ENCODE measurements around the gene HKDC1.

Gene HKDC1

DNA sequence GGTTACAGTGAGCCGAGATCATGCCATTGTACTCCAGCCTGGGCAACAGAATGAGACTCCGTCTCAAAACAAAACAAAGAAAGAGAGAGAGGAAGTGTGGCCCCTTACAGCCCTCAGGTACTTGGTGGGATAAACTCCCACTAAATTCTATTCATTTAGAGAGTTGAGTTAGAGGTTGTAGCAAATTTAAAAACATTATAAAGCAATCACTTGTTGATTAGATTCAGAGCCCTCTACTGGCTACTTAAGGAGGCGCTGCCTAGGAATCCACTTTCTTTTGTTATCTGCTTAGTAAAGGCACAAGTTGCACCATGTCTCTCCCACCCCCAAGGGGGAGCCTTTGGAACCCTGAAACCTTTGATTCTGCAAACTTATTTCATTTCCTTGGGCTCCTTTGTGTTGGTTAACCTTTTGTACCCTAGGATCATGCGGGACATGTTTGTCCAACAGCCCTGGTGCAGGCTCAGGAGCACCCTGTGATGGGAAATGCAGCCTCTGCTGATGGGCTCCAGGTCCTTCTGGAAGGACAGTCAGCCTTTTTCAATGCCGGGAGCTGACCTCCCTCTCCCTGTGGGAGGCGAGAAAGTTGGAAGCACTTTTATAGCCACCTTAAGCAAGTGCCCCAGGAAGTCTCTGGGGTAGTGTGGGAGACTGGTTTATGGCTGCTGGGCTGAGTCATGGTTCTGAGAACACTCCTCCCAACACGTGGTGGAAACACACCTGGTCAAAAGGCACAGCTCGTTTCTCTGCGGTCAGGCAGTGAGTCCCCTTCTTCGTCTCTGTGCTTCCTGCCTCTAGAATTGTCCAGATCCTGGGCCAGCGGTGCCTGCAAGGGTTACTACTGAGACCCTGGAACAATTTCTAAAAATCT is 2.3 kb downstream of the HKDC1 start (continued):
- TF ChIP-seq ZNF311 (tag by site-specific recombination; IDR thresholded peaks at IDR 0.05; ENCODE audit: borderline replicate concordance), result no peak
- no peak for TF ChIP-seq TRIM28 (IDR thresholded peaks at IDR 0.05; ENCODE audit: borderline replicate concordance, low read length)

- no peak overlapping the region for H3K27ac ChIP-seq (ENCODE audit: extremely low read depth, low read depth, low read length)
- TF ChIP-seq ZNF768 (tag by site-specific recombination; IDR thresholded peaks at IDR 0.05), result no peak
- TF ChIP-seq, protein P1, sequence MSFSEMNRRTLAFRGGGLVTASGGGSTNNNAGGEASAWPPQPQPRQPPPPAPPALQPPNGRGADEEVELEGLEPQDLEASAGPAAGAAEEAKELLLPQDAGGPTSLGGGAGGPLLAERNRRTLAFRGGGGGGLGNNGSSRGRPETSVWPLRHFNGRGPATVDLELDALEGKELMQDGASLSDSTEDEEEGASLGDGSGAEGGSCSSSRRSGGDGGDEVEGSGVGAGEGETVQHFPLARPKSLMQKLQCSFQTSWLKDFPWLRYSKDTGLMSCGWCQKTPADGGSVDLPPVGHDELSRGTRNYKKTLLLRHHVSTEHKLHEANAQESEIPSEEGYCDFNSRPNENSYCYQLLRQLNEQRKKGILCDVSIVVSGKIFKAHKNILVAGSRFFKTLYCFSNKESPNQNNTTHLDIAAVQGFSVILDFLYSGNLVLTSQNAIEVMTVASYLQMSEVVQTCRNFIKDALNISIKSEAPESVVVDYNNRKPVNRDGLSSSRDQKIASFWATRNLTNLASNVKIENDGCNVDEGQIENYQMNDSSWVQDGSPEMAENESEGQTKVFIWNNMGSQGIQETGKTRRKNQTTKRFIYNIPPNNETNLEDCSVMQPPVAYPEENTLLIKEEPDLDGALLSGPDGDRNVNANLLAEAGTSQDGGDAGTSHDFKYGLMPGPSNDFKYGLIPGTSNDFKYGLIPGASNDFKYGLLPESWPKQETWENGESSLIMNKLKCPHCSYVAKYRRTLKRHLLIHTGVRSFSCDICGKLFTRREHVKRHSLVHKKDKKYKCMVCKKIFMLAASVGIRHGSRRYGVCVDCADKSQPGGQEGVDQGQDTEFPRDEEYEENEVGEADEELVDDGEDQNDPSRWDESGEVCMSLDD (tag by site-specific recombination; IDR thresholded peaks at IDR 0.05), result no peak
- TF ChIP-seq WT1 (tag by site-specific recombination; IDR thresholded peaks at IDR 0.05), result no peak
- no peak for TF ChIP-seq ZNF37A (tag by site-specific recombination; IDR thresholded peaks at IDR 0.05)
- TF ChIP-seq ZBTB6 (tag by site-specific recombination; IDR thresholded peaks at IDR 0.05), result no peak
- TF ChIP-seq MEIS1 (CRISPR knock-in tag; IDR thresholded peaks at IDR 0.05; ENCODE audit: borderline replicate concordance), result no peak
- TF ChIP-seq ZNF121 (tag by site-specific recombination; IDR thresholded peaks at IDR 0.05), result no peak
- no peak for TF ChIP-seq ZFHX2 (tag by site-specific recombination; conservative IDR thresholded peaks at IDR 0.05)
- TF ChIP-seq MYNN (tag by site-specific recombination; IDR thresholded peaks at IDR 0.05; ENCODE audit: borderline replicate concordance), result no peak
- no peak for TF ChIP-seq ZNF114 (tag by site-specific recombination; IDR thresholded peaks at IDR 0.05)
- TF ChIP-seq, protein P2, sequence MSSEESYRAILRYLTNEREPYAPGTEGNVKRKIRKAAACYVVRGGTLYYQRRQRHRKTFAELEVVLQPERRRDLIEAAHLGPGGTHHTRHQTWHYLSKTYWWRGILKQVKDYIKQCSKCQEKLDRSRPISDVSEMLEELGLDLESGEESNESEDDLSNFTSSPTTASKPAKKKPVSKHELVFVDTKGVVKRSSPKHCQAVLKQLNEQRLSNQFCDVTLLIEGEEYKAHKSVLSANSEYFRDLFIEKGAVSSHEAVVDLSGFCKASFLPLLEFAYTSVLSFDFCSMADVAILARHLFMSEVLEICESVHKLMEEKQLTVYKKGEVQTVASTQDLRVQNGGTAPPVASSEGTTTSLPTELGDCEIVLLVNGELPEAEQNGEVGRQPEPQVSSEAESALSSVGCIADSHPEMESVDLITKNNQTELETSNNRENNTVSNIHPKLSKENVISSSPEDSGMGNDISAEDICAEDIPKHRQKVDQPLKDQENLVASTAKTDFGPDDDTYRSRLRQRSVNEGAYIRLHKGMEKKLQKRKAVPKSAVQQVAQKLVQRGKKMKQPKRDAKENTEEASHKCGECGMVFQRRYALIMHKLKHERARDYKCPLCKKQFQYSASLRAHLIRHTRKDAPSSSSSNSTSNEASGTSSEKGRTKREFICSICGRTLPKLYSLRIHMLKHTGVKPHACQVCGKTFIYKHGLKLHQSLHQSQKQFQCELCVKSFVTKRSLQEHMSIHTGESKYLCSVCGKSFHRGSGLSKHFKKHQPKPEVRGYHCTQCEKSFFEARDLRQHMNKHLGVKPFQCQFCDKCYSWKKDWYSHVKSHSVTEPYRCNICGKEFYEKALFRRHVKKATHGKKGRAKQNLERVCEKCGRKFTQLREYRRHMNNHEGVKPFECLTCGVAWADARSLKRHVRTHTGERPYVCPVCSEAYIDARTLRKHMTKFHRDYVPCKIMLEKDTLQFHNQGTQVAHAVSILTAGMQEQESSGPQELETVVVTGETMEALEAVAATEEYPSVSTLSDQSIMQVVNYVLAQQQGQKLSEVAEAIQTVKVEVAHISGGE (tag by site-specific recombination; conservative IDR thresholded peaks at IDR 0.05; ENCODE audit: low read depth), result no peak
- TF ChIP-seq ZNF624 (tag by site-specific recombination; IDR thresholded peaks at IDR 0.05), result no peak
- no peak for TF ChIP-seq ZNF776 (tag by site-specific recombination; IDR thresholded peaks at IDR 0.05; ENCODE audit: borderline replicate concordance)
- ChIA-PET CTCF (interaction anchor here (0.5 to 1.5 kb wide), 6 partner anchors 8 to 170 kb away, joined by 3 to 6 read pairs (median 3); no protein-coding TSS in a partner anchor), POLR2A (no interaction called here)
- H3K4me3 ChIP-seq (ENCODE audit: low read depth, low read length), result no peak overlapping the region
- H3K4me1 ChIP-seq (ENCODE audit: control insufficient read depth, insufficient read depth, low read length), result no peaks in the 10 kb centered on the region
- no peaks in the 10 kb centered on the region for H3K36me3 ChIP-seq (ENCODE audit: control insufficient read depth in 2 of 2, insufficient read depth in 1 of 2, low read length in 2 of 2)
- H3K9me3 ChIP-seq (ENCODE audit: control insufficient read depth, insufficient read depth, low read depth, low read length), result no peaks in the 10 kb centered on the region
Measured at GRCh38 chr10:69223028-69223342, 2.9 kb downstream of the HKDC1 start.
